ENCODE results near the gene CCDC59. TPM values are rescaled to one million over a fixed set of nuclear protein-coding genes. Genes with fewer than 3 reads are reported as not detected.

The CCDC59 gene
- total and polyA plus RNA-seq, 4 donors: 14.4 to 22.0 (median 18.2) TPM

DNA sequence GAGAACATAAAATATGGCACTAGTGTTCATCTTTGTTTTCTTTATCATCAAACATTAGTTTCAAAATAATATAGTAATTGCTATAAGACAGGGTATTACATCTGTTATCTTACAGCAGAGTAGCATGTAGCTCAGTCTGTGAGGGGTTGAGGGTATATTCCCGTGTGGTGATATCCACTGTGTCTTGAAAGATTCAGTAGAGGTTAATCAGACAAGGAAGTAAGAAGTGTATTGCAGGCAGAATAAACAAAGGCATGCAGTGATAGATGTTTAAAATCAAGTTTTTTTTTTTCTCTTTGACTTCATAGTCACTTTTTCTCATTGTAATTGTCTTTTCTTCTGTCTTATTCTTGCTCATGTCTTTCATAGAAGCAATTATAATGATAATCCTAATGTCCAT is 48.5 kb upstream of the CCDC59 start (continued):
- TF ChIP-seq, protein P1, sequence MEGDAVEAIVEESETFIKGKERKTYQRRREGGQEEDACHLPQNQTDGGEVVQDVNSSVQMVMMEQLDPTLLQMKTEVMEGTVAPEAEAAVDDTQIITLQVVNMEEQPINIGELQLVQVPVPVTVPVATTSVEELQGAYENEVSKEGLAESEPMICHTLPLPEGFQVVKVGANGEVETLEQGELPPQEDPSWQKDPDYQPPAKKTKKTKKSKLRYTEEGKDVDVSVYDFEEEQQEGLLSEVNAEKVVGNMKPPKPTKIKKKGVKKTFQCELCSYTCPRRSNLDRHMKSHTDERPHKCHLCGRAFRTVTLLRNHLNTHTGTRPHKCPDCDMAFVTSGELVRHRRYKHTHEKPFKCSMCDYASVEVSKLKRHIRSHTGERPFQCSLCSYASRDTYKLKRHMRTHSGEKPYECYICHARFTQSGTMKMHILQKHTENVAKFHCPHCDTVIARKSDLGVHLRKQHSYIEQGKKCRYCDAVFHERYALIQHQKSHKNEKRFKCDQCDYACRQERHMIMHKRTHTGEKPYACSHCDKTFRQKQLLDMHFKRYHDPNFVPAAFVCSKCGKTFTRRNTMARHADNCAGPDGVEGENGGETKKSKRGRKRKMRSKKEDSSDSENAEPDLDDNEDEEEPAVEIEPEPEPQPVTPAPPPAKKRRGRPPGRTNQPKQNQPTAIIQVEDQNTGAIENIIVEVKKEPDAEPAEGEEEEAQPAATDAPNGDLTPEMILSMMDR (IDR thresholded peaks at IDR 0.05; ENCODE audit: low read depth, low read length, missing input control): no peak
- TF ChIP-seq, protein P2, sequence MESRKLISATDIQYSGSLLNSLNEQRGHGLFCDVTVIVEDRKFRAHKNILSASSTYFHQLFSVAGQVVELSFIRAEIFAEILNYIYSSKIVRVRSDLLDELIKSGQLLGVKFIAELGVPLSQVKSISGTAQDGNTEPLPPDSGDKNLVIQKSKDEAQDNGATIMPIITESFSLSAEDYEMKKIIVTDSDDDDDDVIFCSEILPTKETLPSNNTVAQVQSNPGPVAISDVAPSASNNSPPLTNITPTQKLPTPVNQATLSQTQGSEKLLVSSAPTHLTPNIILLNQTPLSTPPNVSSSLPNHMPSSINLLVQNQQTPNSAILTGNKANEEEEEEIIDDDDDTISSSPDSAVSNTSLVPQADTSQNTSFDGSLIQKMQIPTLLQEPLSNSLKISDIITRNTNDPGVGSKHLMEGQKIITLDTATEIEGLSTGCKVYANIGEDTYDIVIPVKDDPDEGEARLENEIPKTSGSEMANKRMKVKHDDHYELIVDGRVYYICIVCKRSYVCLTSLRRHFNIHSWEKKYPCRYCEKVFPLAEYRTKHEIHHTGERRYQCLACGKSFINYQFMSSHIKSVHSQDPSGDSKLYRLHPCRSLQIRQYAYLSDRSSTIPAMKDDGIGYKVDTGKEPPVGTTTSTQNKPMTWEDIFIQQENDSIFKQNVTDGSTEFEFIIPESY (IDR thresholded peaks at IDR 0.05): no peak
- no peak for TF ChIP-seq NR2F2 (IDR thresholded peaks at IDR 0.05)

DNA sequence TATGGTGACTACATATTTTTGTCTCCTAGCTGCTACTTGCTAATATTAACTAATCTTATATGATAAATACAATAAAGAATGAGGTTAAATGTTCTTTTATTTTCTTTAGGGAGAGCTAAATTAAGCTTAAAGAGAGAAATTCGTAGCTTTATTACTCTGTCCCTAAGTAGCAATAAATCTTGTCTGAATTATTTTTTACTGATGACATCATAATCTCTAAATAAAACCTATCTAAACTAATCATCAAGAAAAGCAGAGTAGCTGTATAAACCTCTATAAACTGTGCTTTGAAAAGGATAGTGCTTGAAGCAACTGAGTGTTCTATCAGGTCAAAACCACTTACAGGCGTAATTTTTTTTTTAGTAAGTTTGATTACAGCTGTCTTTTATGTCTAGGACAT is 42.6 kb upstream of the CCDC59 start:
- Histone ChIP-seq H3K4me3 (ENCODE audit: low read depth in 1 of 3, low read length in 3 of 3) (no peak overlapping the region), H3K27ac (ENCODE audit: low read depth in 1 of 2, low read length in 2 of 2) (no peak overlapping the region), H3K4me1 (ENCODE audit: control insufficient read depth in 4 of 4, insufficient read depth in 4 of 4, low read length in 3 of 4) (no peaks in the 10 kb centered on the region), H3K27me3 (ENCODE audit: control insufficient read depth in 4 of 4, insufficient read depth in 4 of 4, low read length in 3 of 4) (no peaks in the 10 kb centered on the region), H3K9me3 (ENCODE audit: control insufficient read depth in 4 of 4, low read length in 3 of 4) (no peaks in the 10 kb centered on the region), H3K9ac (ENCODE audit: low read depth in 1 of 2, low read length in 2 of 2) (no peak overlapping the region), H3K36me3 (ENCODE audit: control insufficient read depth in 4 of 4, insufficient read depth in 3 of 4, low read depth in 1 of 4, low read length in 3 of 4) (peaks cover 0 to 10% (median 5%) of the 10 kb centered on the region in 4 donors)
- WGBS: 94% methylated on average over 2 of the region's 2 CpGs
- no peak for DNase-seq (ENCODE audit: low spot score)
- TF ChIP-seq TAF1 (conservative IDR thresholded peaks at IDR 0.05) (no peak), GABPA (IDR thresholded peaks at IDR 0.05 in 1 of 2, conservative IDR thresholded peaks at IDR 0.05 in 1 of 2) (no peak), RAD21 (IDR thresholded peaks at IDR 0.05) (no peak), JUND (IDR thresholded peaks at IDR 0.05) (no peak), FOXA1 (IDR thresholded peaks at IDR 0.05) (no peak), FOXA2 (IDR thresholded peaks at IDR 0.05) (no peak), NR2F2 (IDR thresholded peaks at IDR 0.05) (no peak), EGR1 (IDR thresholded peaks at IDR 0.05; ENCODE audit: low read depth in 2 of 2) (no peak), HNF4A (conservative IDR thresholded peaks at IDR 0.05) (no peak), RXRA (IDR thresholded peaks at IDR 0.05) (no peak), SP1 (IDR thresholded peaks at IDR 0.05) (no peak), HNF4G (IDR thresholded peaks at IDR 0.05) (no peak), YY1 (IDR thresholded peaks at IDR 0.05) (no peak)
- TF ChIP-seq, protein P3, sequence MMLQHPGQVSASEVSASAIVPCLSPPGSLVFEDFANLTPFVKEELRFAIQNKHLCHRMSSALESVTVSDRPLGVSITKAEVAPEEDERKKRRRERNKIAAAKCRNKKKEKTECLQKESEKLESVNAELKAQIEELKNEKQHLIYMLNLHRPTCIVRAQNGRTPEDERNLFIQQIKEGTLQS (IDR thresholded peaks at IDR 0.05): no peak
- TF ChIP-seq, protein P1 (IDR thresholded peaks at IDR 0.05; ENCODE audit: low read depth, low read length, missing input control): no peak
- TF ChIP-seq, protein P2 (IDR thresholded peaks at IDR 0.05): no peak
- TF ChIP-seq, protein P4, sequence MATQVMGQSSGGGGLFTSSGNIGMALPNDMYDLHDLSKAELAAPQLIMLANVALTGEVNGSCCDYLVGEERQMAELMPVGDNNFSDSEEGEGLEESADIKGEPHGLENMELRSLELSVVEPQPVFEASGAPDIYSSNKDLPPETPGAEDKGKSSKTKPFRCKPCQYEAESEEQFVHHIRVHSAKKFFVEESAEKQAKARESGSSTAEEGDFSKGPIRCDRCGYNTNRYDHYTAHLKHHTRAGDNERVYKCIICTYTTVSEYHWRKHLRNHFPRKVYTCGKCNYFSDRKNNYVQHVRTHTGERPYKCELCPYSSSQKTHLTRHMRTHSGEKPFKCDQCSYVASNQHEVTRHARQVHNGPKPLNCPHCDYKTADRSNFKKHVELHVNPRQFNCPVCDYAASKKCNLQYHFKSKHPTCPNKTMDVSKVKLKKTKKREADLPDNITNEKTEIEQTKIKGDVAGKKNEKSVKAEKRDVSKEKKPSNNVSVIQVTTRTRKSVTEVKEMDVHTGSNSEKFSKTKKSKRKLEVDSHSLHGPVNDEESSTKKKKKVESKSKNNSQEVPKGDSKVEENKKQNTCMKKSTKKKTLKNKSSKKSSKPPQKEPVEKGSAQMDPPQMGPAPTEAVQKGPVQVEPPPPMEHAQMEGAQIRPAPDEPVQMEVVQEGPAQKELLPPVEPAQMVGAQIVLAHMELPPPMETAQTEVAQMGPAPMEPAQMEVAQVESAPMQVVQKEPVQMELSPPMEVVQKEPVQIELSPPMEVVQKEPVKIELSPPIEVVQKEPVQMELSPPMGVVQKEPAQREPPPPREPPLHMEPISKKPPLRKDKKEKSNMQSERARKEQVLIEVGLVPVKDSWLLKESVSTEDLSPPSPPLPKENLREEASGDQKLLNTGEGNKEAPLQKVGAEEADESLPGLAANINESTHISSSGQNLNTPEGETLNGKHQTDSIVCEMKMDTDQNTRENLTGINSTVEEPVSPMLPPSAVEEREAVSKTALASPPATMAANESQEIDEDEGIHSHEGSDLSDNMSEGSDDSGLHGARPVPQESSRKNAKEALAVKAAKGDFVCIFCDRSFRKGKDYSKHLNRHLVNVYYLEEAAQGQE (IDR thresholded peaks at IDR 0.05): no peak
- TF ChIP-seq, protein P5, sequence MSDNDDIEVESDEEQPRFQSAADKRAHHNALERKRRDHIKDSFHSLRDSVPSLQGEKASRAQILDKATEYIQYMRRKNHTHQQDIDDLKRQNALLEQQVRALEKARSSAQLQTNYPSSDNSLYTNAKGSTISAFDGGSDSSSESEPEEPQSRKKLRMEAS (IDR thresholded peaks at IDR 0.05): no peak

Data from liver (tissue), 9 donors.